Activated CD4-positive, CD25-positive, alpha-beta regulatory T cell (primary cell): ENCODE data around the gene HRAS.
"Not testable (repeated sequence)": the region's sequence is repeated elsewhere in the genome, so short reads cannot be mapped to it uniquely, and the experiment has no call there.

Experiments
- DNase-seq, 4 experiments: peaks; one replicate each; lab custom pipeline; 2025; lab: John Stamatoyannopoulos, UW

HRAS gene

GRCh38 chr11:535519-536454 is at the start of gene HRAS:
TSS of gene HRAS (minus strand) at chr11:535576.
- peak; percentile 87 to 96 (median 94) for DNase-seq

GRCh38 chr11:584287-584686 is 48.9 kb upstream of the HRAS start:
- no peak for DNase-seq

GRCh38 chr11:581752-582151 is 46.4 kb upstream of the HRAS start:
- DNase-seq = no peak

- DNase-seq = no peak
These were observed 46.0 kb upstream of the HRAS start for GRCh38 chr11:581342-581741.

GRCh38 chr11:579830-580601 is 44.6 kb upstream of the HRAS start:
- no peak for DNase-seq

GRCh38 chr11:578276-579035 is 43.1 kb upstream of the HRAS start:
- no peak for DNase-seq

- no peak for DNase-seq
These were observed 42.2 kb upstream of the HRAS start for GRCh38 chr11:577611-577894.

GRCh38 chr11:576811-577610 is 41.6 kb upstream of the HRAS start:
- no peak for DNase-seq

- DNase-seq = peak; percentile 86 to 94 (median 91)
These were observed 40.8 kb upstream of the HRAS start, which contains the start of gene PHRF1 for GRCh38 chr11:575996-576768. TSS of gene PHRF1 (plus strand) at chr11:576470. CDS start at chr11:581513, 5,043 bp downstream.

GRCh38 chr11:575313-575995 is 40.1 kb upstream of the HRAS start:
- no peak for DNase-seq

GRCh38 chr11:574632-575312 is 39.4 kb upstream of the HRAS start:
- DNase-seq = no peak

- DNase-seq = not testable (repeated sequence)
These were observed 38.7 kb upstream of the HRAS start for GRCh38 chr11:574031-574570.

GRCh38 chr11:573146-573759 is 37.9 kb upstream of the HRAS start:
- no peak for DNase-seq

GRCh38 chr11:571802-572185 is 36.4 kb upstream of the HRAS start:
- DNase-seq = no peak

- no peak for DNase-seq
These were observed 33.9 kb upstream of the HRAS start for GRCh38 chr11:569158-569885.

GRCh38 chr11:568306-569157 is 33.2 kb upstream of the HRAS start:
- peak; percentile 78 to 93 (median 90) for DNase-seq

- no peak for DNase-seq
These were observed 32.4 kb upstream of the HRAS start for GRCh38 chr11:567629-568292.
